Lower leg skin (tissue), 4 donors: ENCODE data around the gene HNRNPCL1. TPM values are rescaled to one million over a fixed set of nuclear protein-coding genes. Genes with fewer than 3 reads are reported as not detected.

Experiments used
- DNase-seq, 2 donors: peaks; one replicate each; pipeline ENCODE4 v3.0.0-alpha.2; 2019; ENCODE audit warnings: low spot score in 2 of 2
- H3K4me3 ChIP-seq: fragments of 200-600 bp; sonication (generic); 2 replicates; pipeline ENCODE4 v1.5.1; 2017; ENCODE audit warnings: mild to moderate bottlenecking, low read depth; ENCODE audit not compliant: poor library complexity, severe bottlenecking
- CTCF ChIP-seq, 3 donors: fragments of 450-650 bp; IDR thresholded peaks; one replicate each; pipeline ENCODE4 v1.5.1; 2016; ENCODE audit warnings: antibody characterized with exemption in 3 of 3, mild to moderate bottlenecking in 3 of 3, moderate library complexity in 2 of 3
- POLR2A ChIP-seq, 2 donors: fragments of 450-650 bp; IDR thresholded peaks; one replicate each; pipeline ENCODE4 v1.6.1; 2016 to 2017; ENCODE audit warnings: antibody characterized with exemption in 2 of 2, mild to moderate bottlenecking in 1 of 2, moderate library complexity in 1 of 2
- WGBS, 2 donors: methylation state at CpG; one replicate each; pipeline ENCODE4 v1.1.5; 2018; 5-methylcytosine and 5-hydroxymethylcytosine counted together
- intact Hi-C: fragments of 100-400 bp; cut with DNase I; formaldehyde crosslinking; loops from one replicate; pipeline ENCODE4 v1.15.0; 2023; ENCODE audit warnings: low total_unique reads
- total RNA-seq, 4 donors: library from RNA; depleted of rRNA; stranded (reverse); fragments of >200 nt; gene quantifications; one replicate each; pipeline ENCODE4 v1.1.0, GENCODE V29; 2016

Gene HNRNPCL1
- total RNA-seq, 4 donors from 2014 or later, result not detected

- H3K4me3 ChIP-seq, result no peak overlapping the region
- DNase-seq, result no peak
- WGBS, 2 donors, result 51 to 53% methylated on average over 2 of the region's 2 CpGs
- TF ChIP-seq CTCF (IDR thresholded peaks at IDR 0.05), result no peak
- no peak for TF ChIP-seq POLR2A (IDR thresholded peaks at IDR 0.05)
- intact Hi-C loops, result no loop called here
These were observed 37.1 kb downstream of the HNRNPCL1 start for GRCh38 chr1:12811409-12811784.

DNA sequence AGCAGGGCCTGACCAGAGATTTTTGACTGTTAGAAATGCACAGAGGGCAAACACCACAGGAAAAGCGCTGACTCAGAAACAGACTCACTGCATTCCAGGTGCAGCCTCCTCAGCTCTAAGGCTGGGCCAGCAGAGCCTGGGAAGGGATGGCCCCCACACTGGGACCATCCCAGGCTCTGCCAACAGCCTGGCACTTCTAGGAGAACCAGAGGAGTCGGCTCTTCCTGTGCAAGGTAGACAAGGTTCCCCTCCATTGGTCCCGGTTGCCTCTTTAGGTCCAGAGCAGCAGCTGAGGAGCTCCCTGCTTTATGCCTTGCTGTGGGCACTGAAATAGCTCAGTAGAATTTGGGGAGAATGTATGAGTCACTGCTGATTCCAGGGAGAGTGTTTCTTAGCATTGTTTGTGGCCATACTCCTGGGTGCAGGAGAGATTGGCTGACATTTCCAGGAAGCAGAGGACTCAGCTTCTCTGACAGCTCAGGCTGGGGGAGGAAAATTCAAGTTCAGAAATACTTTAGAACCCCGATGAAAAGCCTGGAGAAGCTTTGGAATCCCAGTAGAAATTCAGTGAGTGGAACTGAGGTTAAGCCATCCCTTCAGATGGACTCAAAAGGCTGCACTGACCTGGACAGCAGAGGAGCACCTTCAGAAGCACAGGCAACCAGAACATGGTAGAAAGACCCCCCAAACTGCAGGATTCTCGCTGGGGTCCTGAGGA is 37.7 kb downstream of the HNRNPCL1 start:
- no peak for DNase-seq
- intact Hi-C loops, result no loop called here
- TF ChIP-seq POLR2A (IDR thresholded peaks at IDR 0.05) (no peak), CTCF (IDR thresholded peaks at IDR 0.05) (no peak)
- WGBS, 2 donors, result 64% methylated on average over 5 of the region's 5 CpGs
- no peak overlapping the region for H3K4me3 ChIP-seq

- TF ChIP-seq CTCF (IDR thresholded peaks at IDR 0.05), result no peak
- 86 to 89% methylated on average over 1 of the region's 1 CpG for WGBS, 2 donors
- no peak for DNase-seq
- intact Hi-C loops, result no loop called here
- no peak overlapping the region for H3K4me3 ChIP-seq
These were observed 38.6 kb downstream of the HNRNPCL1 start for GRCh38 chr1:12809933-12810332.

- DNase-seq, result no peak
- intact Hi-C loops, result no loop called here
- no peak for TF ChIP-seq POLR2A (IDR thresholded peaks at IDR 0.05)
- TF ChIP-seq CTCF (IDR thresholded peaks at IDR 0.05), result no peak
- 61 to 64% methylated on average over 2 of the region's 2 CpGs for WGBS, 2 donors
- no peak overlapping the region for H3K4me3 ChIP-seq
These were observed 48.8 kb downstream of the HNRNPCL1 start for GRCh38 chr1:12799730-12800129.

DNA sequence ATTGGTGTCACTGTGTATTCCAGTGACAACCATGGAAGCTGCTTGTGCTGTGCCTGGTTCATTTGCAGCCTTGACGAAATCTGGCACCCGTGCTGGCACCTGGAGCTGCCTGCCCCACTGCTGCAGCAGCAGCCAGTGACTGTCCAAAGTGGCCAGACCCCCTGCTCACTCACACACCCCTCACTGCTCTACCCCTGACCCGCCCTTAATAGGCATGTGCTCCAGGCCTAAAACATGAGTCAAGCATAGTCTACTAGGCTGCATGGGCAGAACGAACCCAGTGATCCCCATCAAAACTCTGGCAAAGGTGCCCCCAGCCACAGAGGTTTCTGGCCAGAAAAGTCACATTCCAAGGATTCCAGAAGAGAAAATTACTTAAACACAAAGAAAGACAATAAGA is 49.6 kb downstream of the HNRNPCL1 start:
- 45 to 58% methylated on average over 4 of the region's 4 CpGs for WGBS, 2 donors
- TF ChIP-seq CTCF (IDR thresholded peaks at IDR 0.05) (no peak), POLR2A (IDR thresholded peaks at IDR 0.05) (no peak)
- intact Hi-C loops, result no loop called here

More for the DNA sequence above, 49.6 kb downstream of the HNRNPCL1 start:
- no peak overlapping the region for H3K4me3 ChIP-seq
- no peak for DNase-seq

Other genes starting within 250 kb of the HNRNPCL1 start
- gene DHRS3, start 230.5 kb downstream of the HNRNPCL1 start, total RNA-seq, result 100 to 1,000 TPM in 3 of 4 donors, 10 to 100 TPM in 1; 92.4 to 130 (median 107) TPM
- gene AADACL4, start 204.6 kb downstream of the HNRNPCL1 start, total RNA-seq, result under 1 TPM in 1 of 4 donors, not detected in 3; 0.59 TPM
- 10 to 100 TPM in 2 of 4 donors, 1 to 10 TPM in 2; 1.1 to 54.6 (median 27.2) TPM for gene AADACL3, start 132.6 kb downstream of the HNRNPCL1 start, total RNA-seq
- gene CFAP107, start 102.5 kb downstream of the HNRNPCL1 start, total RNA-seq, result under 1 TPM in 2 of 4 donors, not detected in 2; 0.13 to 0.27 TPM
- gene PRAMEF12, start 75.0 kb downstream of the HNRNPCL1 start, total RNA-seq, result not detected
- not detected for gene PRAMEF1, start 57.3 kb downstream of the HNRNPCL1 start, total RNA-seq
- gene PRAMEF11, start 17.3 kb downstream of the HNRNPCL1 start, total RNA-seq, result not detected
- not detected for gene PRAMEF2, start 8.4 kb upstream of the HNRNPCL1 start, total RNA-seq
- gene PRAMEF4, start 37.5 kb upstream of the HNRNPCL1 start, total RNA-seq, result not detected
- not detected for gene PRAMEF10, start 49.5 kb upstream of the HNRNPCL1 start, total RNA-seq
- gene PRAMEF7, start 67.9 kb upstream of the HNRNPCL1 start, total RNA-seq, result not detected
- not detected for gene PRAMEF6, start 98.9 kb upstream of the HNRNPCL1 start, total RNA-seq
- not detected for gene PRAMEF27, start 207.9 kb upstream of the HNRNPCL1 start, total RNA-seq
- not detected for gene HNRNPCL3, start 212.0 kb upstream of the HNRNPCL1 start, total RNA-seq
- not detected for gene PRAMEF25, start 222.1 kb upstream of the HNRNPCL1 start, total RNA-seq